NB4 (cell line): ENCODE data around the gene ZNF695.

ENCODE experiments used
- DNase-seq: peaks from one replicate; pipeline ENCODE4 v3.0.0; 2010; ENCODE audit warnings: low read depth
- H3K4me3 ChIP-seq: one replicate; pipeline ENCODE4 v1.5.1; 2011; ENCODE audit warnings: mild to moderate bottlenecking, low read depth, low read length, moderate library complexity
- CTCF ChIP-seq: IDR thresholded peaks from one replicate; pipeline ENCODE4 v1.5.1; 2012; ENCODE audit warnings: low read depth, low read length
- MAX ChIP-seq: IDR thresholded peaks from 2 replicates; pipeline ENCODE4 v1.6.1; 2011; ENCODE audit warnings: low read depth, low read length
- MYC ChIP-seq: IDR thresholded peaks from 2 replicates; pipeline ENCODE4 v1.6.1; 2011; ENCODE audit warnings: low read depth, low read length
- POLR2A ChIP-seq: IDR thresholded peaks from 2 replicates; pipeline ENCODE4 v1.6.1; 2011; ENCODE audit warnings: mild to moderate bottlenecking; ENCODE audit not compliant: insufficient read length; ENCODE audit errors: extremely low read depth

The ZNF695 gene

GRCh38 chr1:246978785-246979184 lies 29.1 kb downstream of the ZNF695 start:
- TF ChIP-seq POLR2A (no peak), MAX (no peak), CTCF (no peak), MYC (no peak)
- DNase-seq: no peak
- no peak overlapping the region for H3K4me3 ChIP-seq

GRCh38 chr1:246978281-246978680 lies 29.6 kb downstream of the ZNF695 start:
- no peak overlapping the region for H3K4me3 ChIP-seq
- TF ChIP-seq POLR2A: no peak
- no peak for TF ChIP-seq MYC
- TF ChIP-seq MAX: no peak
- no peak for TF ChIP-seq CTCF
- DNase-seq: no peak

DNA sequence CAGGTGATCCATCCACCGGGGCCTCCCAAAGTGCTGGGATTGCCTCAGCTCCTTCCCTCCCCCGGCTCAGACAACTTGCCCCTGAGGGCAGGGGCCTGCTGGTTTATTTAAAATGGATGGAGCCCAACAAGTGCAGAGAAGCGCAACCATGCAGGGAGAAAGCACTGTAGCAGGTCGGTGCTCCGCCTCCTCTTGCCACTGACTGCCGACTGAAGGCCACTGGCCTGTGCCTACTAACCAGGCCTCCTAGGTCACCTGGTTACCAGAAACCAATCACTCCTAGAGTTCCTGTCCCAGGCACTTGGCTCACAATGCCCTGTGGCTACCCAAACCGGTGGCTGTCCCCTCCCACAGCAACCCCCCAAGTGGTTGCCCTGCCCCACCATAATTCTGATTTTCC lies 35.9 kb downstream of the ZNF695 start:
- no peak overlapping the region for H3K4me3 ChIP-seq
- no peak for DNase-seq
- TF ChIP-seq CTCF (no peak), MYC (no peak), MAX (no peak), POLR2A (no peak)

- peak; percentile 63 for DNase-seq
- TF ChIP-seq MYC (no peak), MAX (no peak), CTCF (peak; percentile 81), POLR2A (no peak)
Measured at GRCh38 chr1:246971090-246971721, 36.7 kb downstream of the ZNF695 start.

DNA sequence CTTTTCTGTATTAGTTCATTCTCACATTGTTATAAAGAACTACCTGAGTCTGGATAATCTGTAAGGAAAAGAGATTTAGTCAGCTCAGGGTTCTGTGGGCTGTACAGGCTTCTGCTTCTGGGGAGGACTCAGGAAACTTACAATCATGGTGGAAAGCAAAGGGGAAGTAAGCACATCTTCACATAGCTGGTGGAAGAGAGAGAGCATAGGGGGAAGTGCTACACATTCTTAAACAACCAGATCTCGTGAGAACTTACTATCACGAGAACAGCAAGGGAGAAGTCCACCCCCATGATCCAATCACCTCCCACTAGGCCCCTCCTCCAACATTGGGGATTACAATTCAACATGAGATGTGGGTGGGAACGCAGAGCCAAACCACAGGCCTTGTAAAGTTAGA lies 38.2 kb downstream of the ZNF695 start:
- H3K4me3 ChIP-seq: no peak overlapping the region
- peak; percentile 19 for DNase-seq
- TF ChIP-seq MAX (no peak), MYC (no peak), POLR2A (no peak), CTCF (no peak)

More at GRCh38 chr1:246971090-246971721, 36.7 kb downstream of the ZNF695 start:
- H3K4me3 ChIP-seq: no peak overlapping the region

DNA sequence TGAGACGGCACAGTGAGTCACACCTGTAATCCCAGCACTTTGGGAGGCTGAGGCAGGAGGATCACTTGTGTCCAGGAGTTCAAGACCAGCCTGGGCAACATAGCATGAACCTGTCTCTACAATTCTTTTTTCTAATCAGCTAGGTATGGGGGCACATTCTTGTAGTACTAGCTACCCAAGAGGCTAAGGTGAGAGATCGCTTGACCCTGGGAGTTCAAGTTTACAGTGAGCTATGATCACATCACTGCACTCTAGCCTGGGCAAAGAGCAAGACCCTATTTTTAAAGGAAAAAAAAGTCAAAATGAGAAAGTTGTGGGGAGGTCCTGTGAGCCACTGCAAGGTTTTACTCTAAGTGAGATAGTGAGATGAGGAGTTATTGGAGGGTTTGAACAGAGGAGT lies 41.4 kb downstream of the ZNF695 start:
- H3K4me3 ChIP-seq: no peak overlapping the region
- no peak for DNase-seq
- no peak for TF ChIP-seq CTCF
- no peak for TF ChIP-seq MYC
- no peak for TF ChIP-seq POLR2A
- no peak for TF ChIP-seq MAX
